ENCODE data around the gene NDFIP2.

GRCh38 chr13:79591493-79591892 is 110.5 kb downstream of the NDFIP2 start:
- no peak for TF ChIP-seq REST (IDR thresholded peaks at IDR 0.05; ENCODE audit: insufficient read depth in 1 of 2, low read depth in 2 of 2, low read length in 1 of 2)
- TF ChIP-seq, protein P1, sequence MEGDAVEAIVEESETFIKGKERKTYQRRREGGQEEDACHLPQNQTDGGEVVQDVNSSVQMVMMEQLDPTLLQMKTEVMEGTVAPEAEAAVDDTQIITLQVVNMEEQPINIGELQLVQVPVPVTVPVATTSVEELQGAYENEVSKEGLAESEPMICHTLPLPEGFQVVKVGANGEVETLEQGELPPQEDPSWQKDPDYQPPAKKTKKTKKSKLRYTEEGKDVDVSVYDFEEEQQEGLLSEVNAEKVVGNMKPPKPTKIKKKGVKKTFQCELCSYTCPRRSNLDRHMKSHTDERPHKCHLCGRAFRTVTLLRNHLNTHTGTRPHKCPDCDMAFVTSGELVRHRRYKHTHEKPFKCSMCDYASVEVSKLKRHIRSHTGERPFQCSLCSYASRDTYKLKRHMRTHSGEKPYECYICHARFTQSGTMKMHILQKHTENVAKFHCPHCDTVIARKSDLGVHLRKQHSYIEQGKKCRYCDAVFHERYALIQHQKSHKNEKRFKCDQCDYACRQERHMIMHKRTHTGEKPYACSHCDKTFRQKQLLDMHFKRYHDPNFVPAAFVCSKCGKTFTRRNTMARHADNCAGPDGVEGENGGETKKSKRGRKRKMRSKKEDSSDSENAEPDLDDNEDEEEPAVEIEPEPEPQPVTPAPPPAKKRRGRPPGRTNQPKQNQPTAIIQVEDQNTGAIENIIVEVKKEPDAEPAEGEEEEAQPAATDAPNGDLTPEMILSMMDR (IDR thresholded peaks at IDR 0.05): no peak
- no peak for TF ChIP-seq POLR2AphosphoS5 (IDR thresholded peaks at IDR 0.05; ENCODE audit: low read depth, low read length)
- TF ChIP-seq SIN3A (IDR thresholded peaks at IDR 0.05; ENCODE audit: borderline replicate concordance, insufficient read depth, low read depth, low read length): no peak

Measured in Panc1 (cell line).